Stimulated activated CD4-positive, alpha-beta T cell treated with anti-CD3 and anti-CD28 coated beads, Interleukin-12 subunit alpha, Interleukin-12 subunit beta, amount 100 ng/mL, for 24 hours (primary cell): Measurements from ENCODE around the gene SCCPDH.

ENCODE experiments used
- DNase-seq, 2 experiments: peaks; one replicate each; pipeline ENCODE4 v3.0.0-alpha.2; 2020; ENCODE audit warnings: low read depth in 2 of 2

SCCPDH gene

GRCh38 chr1:246750752-246751151 is 26.5 kb downstream of the SCCPDH start:
- no peak for DNase-seq

GRCh38 chr1:246753670-246754535 is 29.7 kb downstream of the SCCPDH start:
- peak; percentile 17 to 40 for DNase-seq

- no peak for DNase-seq
These were observed 31.2 kb downstream of the SCCPDH start for GRCh38 chr1:246755419-246755818.

- no peak for DNase-seq
These were observed 36.5 kb downstream of the SCCPDH start for GRCh38 chr1:246760422-246761347.

GRCh38 chr1:246761396-246761795 is 37.2 kb downstream of the SCCPDH start:
- DNase-seq: no peak

- no peak for DNase-seq
These were observed 41.3 kb downstream of the SCCPDH start for GRCh38 chr1:246765521-246765920.

GRCh38 chr1:246768403-246769020 is 44.3 kb downstream of the SCCPDH start:
- DNase-seq: no peak

GRCh38 chr1:246769306-246769705 is 45.1 kb downstream of the SCCPDH start:
- DNase-seq: no peak

- DNase-seq: no peak
These were observed 47.2 kb downstream of the SCCPDH start for GRCh38 chr1:246771366-246771765.

GRCh38 chr1:246772686-246773085 is 48.5 kb downstream of the SCCPDH start:
- DNase-seq: no peak

GRCh38 chr1:246773213-246773641 is 49.0 kb downstream of the SCCPDH start:
- DNase-seq: no peak

GRCh38 chr1:246775531-246776385 is 51.5 kb downstream of the SCCPDH start:
- no peak for DNase-seq

GRCh38 chr1:246776923-246777322 is 52.7 kb downstream of the SCCPDH start:
- DNase-seq: no peak

GRCh38 chr1:246778663-246779062 is 54.5 kb downstream of the SCCPDH start:
- DNase-seq: no peak

GRCh38 chr1:246779561-246780175 is 55.5 kb downstream of the SCCPDH start:
- DNase-seq: no peak

GRCh38 chr1:246780264-246780663 is 56.1 kb downstream of the SCCPDH start:
- no peak for DNase-seq

GRCh38 chr1:246781212-246781611 is 57.0 kb downstream of the SCCPDH start:
- no peak for DNase-seq

GRCh38 chr1:246782120-246782900 is 58.1 kb downstream of the SCCPDH start:
- no peak for DNase-seq

GRCh38 chr1:246784621-246785493 is 60.6 kb downstream of the SCCPDH start:
- no peak for DNase-seq
